GM18867 (cell line): ENCODE measurements around the gene CNNM2.
A peak's percentile ranks its signal among the peaks of the same experiment; 100 is the strongest.

Experiments
- ATAC-seq: cut with Tn5 transposase; IDR thresholded peaks from one replicate; pipeline ENCODE4 v1.9.1; 2021; ENCODE audit warnings: mild to moderate bottlenecking, moderate library complexity; ENCODE audit not compliant: unreplicated experiment

Gene CNNM2

DNA sequence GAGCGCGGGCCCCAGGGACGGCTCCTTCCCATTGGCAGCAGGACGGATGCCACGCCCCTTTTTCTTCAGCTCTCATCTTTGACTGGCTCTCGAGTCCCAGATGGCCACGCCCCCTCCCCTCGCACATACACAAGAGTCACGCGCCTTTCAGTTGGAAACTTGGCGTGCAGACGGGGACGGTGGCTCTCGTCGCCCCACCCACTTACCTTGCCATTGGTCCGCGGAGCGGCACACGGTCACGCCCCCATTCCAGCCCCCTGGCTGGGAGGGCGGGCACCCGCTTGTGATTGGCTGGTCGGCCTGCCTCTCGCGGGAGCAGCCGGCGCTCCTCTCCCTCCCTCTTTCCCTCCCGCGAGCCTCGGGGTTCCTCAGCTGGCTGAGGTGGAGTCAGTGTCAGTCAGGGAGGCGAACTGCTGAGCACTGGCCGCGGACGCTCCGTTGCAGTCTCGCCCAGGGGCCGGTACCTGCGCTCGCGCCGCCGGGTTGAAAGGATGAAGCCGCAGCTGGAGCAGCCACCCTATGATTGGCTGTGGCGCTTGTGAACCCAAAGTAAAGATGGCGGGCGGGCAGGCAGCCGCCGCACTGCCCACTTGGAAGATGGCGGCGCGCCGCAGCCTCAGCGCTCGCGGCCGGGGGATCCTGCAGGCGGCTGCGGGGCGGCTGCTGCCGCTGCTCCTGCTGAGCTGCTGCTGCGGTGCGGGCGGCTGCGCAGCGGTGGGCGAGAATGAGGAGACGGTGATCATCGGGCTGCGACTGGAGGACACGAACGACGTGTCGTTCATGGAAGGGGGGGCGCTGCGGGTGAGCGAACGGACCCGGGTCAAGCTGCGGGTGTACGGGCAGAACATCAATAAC is at the start of gene CNNM2:
TSS of gene CNNM2 (plus strand) at position 333 of the 855 bp plus-strand sequence. CDS start at position 520, 187 bp downstream.
- ATAC-seq, result peak; percentile 87

DNA sequence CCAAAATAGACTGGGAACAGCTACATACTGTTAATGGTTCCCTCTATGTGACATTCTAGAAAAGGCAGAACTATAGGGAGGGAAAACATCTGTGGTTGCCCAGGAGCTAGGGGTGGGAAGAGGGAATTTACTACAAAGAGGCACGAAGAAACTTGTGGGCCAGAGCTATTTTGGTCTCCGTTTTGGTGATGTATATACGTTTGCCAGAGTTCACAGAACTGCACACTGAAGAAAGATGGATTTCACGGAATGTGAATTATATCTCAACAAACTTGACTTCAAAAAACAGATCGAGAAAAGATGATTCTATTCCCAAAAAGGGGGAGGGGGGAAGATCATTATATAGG is 49.2 kb upstream of the CNNM2 start:
- no peak for ATAC-seq

DNA sequence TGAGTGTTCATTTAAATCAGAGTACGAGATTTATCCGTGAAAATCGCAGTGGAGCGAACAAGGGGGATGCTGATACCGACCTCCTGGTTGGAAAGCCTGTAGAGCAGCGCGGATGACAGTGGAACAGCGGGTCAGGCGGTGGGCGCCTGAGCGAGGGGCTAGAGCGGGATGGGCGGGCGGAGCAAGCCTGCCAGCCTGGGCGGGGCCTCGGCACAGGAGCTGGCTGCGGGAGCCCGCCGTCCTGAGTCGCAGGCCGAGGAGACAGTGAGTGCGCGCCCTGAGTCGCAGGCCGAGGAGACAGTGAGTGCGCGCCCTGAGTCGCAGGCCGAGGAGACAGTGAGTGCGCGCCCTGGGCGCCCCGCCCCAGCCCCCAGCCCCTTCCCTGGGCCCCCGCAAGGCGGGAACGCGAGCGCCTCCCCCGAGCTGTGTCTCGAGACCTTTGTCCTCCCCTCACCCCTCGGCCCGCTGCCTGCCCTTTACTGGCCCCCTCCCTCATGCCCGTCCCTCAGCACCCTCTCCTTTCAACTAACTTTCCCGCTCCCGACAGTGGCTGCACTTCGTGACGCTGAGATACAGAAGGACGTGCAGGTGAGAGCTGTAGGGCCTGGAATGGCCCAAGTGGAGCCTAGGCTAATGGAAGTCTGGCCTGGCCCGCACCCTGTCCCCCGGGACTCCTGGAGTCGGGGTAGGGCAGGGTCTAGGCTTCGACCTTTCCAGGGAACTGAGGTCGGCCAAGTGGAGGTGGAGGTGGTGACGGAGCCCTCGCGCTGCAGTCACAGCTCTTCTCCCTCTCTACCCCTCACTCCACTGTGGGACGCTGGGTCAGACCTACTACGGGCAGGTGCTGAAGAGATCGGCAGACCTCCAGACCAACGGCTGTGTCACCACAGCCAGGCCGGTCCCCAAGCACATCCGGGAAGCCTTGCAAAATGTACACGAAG is 48.6 kb upstream of the CNNM2 start, which contains the start of gene AS3MT:
TSS of gene AS3MT (plus strand) at position 213 of the 941 bp plus-strand sequence. CDS start at position 336, 123 bp downstream.
- no peak for ATAC-seq

DNA sequence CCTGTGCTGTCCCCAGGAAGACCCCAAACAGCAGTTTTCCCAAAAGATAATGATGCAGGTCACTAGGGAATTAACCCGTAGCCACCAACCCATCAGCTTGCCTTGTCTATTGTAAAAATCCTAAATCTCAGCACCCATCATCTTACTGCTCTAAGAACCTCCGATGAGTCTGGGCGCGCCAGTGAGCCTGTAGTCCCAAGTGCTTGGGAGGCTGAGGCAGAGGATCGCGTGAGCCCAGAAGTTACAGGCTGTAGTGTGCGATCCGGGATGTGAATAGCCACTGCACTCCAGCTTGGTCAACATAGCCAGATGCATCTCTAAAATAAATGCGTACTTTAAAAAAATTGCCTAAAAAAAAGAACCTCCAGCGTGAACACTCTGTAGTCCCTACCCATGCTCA is 47.9 kb upstream of the CNNM2 start:
- no peak for ATAC-seq

DNA sequence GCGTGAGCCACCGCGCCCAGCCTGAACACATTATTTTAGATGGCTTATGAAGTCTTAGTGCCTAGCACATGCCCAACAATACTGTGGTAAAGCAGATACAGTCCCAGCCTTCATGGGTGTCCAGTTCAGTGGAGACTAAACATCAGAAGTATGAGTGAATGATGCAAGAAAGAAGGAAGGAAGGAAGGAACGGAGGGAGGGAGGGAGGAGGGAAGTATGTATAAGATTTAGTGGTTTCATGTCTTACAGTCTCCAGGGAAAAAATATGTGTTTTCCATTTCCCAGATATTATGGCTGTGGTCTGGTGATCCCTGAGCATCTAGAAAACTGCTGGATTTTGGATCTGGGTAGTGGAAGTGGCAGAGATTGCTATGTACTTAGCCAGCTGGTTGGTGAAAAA is 45.9 kb upstream of the CNNM2 start:
- ATAC-seq, result no peak

DNA sequence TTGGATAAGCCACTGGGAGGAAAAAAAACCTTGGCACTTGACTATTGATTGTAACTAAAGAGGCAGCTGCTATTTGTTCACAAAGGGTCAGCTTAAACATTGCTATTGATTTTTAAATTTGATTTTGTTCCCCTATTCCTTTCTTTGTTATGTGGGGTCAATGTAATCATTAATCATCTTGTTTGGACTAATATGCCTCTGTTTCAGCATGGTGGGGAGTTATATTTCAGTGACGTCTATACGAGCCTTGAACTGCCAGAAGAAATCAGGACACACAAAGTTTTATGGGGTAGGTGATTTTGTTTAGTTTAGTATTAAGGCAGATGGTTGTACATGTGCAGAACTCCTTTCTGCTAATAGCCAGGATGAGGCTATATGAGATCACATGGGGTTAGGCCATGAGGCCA is 41.3 kb upstream of the CNNM2 start:
- no peak for ATAC-seq

DNA sequence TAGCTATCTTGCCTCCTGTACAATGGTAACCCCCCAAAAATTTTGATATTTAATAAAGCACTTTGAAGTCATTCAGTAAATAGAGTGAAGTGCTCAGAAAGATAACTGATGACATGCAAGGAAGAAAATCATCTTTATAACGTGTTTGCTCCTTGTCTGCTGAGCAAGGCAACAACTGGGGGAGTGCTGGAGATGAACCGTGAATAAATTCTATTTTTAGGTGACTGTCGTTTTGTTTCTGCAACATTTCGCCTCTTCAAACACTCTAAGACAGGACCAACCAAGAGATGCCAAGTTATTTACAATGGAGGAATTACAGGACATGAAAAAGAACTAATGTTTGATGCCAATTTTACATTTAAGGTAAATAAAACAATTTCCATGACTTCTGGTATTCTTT is 39.5 kb upstream of the CNNM2 start:
- ATAC-seq, result no peak

DNA sequence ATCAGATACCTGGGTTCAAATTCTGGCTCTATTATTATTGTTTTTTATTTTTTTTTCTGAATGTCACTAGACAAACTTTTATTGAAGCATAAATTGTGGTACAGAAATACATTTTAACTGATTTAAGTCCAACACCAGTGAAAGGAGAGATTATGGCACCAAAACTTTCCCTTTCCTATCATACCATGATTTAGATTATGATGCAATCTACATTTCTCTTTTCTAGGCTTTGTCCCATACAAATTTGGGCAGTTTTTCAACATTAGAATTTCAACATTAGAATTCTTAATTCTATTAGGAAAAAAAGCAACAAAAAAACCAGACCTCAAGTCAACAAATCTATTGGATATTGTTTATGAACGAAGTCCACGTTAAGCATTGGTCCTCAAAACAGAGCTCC is 37.8 kb upstream of the CNNM2 start:
- no peak for ATAC-seq

DNA sequence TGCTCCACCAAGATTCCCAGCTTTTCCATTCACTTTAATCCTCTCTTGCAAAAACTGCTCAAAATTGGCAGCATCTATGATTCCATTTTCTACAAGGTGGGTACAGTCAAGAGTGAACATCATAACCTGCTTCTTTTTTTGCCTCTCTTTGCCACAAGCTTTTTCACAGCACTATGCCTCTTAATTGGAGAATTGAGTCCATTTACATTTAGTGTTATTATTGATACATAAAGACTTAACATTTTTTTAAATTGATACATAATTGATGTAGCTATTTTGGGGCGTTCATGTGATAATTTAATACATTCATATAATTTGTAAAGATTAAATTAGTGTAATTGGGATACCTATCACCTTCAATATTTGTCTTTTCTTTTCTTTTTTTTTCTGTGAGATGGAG is 30.0 kb upstream of the CNNM2 start:
- ATAC-seq, result no peak

DNA sequence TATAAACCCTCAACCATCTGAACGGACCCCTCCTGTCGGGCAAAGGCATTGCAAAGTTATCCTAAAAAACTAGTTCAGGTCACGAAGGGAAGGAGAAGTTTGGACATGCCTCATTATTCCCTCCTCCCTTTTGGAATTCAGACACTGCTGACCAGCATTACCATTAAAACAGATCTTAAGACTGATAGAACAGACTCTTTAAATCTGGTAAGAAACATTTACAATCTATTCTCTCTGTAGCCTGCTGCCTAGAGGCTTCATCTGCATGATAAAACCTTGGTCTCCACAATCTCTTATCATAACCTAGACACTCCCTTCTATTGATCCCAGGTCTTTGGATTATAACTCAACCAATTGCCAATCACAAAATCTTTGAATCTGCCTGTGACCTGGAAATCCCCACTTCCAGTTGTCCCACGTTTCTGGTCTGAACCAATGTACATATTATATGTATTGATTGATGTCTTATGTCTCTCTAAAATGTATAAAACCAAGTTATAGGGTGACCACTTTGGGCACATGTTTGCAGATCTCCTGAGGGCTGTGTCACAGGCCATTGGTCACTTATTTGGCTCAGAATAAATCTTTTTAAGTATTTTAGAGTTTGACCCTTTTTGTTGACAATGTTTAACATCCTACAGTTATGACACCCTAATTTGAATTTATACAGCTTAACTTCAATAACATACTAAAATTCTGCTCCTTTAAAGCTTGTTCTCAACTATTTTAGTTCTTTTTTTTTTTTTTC is 23.5 kb upstream of the CNNM2 start:
- ATAC-seq, result no peak

DNA sequence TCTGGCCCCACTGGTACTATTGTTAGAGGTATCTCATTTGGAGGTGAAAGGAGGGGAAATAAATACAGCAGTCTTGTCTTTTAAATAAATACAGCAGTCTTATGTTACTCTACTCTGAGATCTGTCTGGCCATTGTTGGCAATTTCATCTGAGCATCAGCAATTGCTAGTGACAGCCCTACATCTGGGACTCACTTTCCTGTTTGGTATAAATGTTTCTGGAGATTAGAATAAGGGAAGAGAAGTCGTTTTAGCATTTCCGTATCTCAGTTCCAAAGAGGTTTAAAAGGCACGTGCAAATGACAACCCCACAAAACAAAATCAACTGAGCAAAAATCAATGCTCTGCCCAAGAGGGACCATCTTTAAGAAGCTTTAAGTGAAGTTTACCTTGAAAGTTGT is 18.1 kb upstream of the CNNM2 start:
- ATAC-seq, result no peak

DNA sequence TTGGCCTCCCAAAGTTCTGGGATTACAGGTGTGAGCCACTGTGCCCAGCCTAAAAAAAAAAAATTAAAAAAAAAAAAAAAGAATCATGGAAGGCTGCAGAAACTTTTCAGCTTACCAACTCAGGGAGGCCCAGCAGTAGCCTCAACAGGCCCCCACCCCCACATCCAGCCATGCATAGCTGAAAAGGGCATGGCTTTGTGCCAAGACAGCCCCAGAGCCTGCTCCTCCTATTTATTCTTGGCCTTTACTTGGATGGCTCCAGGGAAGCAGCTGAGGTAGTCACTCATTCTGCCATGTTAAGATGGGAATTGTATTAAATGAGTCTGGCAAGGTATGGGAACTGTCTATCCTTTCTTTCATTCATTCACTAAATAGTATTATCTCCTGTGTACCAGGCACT is 13.7 kb upstream of the CNNM2 start:
- ATAC-seq, result no peak

DNA sequence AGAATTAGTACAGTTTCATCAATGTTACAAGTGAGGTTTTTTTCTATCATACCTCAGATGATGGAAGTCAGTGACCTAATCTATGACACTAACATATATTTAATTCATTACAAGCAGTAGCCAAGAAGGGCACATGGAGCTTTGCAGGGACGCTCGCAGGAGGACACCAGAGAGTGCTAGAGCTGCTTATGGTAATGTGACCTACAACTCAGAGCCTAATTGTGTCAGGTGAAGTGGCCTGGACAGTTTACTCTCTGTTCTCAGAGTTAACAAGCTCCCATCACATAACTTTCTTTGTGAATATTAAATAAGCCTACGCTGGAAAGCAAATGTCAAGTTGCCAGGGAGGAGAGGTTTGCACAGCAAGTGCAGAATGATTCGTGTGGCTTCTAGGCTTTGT is 11.6 kb upstream of the CNNM2 start:
- ATAC-seq, result no peak

DNA sequence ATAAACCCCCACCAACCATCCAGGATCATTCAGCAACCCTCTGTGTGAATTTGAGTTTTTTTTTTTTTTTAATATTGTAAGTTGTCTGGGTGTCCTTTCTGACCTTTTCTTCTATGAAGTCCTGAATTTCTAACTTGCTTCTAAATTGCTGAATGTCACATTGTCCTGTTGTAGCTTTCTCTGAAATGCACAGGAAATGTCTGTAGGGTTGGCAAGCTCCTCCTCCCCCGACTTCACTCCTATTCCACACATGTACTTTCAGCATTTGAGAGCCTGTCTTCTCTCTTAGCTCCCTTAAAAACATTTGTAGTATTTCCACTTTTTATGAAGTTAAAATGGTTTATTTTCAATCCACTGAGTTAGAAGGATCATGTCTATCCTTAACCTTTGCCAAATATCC is 3.3 kb upstream of the CNNM2 start:
- ATAC-seq, result no peak

DNA sequence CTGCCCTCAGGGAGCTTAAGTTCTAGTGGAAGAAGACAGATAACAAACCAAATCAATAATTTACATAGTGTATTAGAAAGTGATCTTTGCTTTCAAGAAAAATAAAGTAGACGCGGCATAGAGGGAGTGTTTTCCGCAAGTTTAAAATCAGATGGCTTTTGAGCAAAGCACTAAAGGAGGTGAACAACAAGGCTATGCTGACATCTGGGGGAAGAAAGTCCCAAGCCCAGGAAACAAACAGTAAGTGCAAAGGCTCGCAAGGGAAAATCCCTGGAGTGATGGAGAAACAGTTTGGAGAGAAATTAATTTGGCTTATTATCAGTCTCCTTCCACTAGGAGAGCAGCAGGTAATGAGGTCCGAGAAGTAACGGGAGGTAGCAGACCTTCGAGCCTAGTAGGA is 1.9 kb upstream of the CNNM2 start:
- no peak for ATAC-seq

DNA sequence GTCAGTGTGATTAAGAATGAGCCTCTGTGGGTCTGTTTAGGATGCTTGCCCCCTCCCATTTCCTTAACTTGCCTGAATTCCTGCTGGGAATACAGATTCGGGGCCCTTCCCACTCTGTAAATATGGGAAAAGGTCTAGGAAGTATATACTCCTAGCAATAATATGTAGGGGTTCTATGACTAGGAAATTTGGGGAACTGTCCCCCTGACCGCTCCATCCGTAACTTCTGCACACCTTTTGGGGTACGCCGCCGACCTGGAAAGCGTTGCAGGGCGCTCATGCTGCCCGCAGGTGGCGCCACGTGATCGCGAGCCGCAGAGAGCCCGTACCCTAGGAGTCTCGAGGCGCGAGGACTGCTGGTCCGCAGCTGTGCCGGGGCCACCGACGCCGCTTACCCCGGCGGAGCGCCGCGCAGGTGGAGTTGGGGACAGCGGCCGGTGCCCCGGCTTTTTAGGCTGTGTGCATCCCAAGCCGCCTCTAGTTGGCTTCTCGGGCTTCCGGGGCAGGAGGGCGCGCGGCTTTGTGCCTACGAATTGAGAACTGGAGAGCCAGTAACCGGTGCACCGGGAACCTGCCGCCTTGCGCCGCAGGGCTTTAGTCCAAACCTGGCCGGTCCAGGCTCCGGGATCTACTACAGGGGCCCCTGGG is 656 bp upstream of the CNNM2 start:
- ATAC-seq, result peak; percentile 40

DNA sequence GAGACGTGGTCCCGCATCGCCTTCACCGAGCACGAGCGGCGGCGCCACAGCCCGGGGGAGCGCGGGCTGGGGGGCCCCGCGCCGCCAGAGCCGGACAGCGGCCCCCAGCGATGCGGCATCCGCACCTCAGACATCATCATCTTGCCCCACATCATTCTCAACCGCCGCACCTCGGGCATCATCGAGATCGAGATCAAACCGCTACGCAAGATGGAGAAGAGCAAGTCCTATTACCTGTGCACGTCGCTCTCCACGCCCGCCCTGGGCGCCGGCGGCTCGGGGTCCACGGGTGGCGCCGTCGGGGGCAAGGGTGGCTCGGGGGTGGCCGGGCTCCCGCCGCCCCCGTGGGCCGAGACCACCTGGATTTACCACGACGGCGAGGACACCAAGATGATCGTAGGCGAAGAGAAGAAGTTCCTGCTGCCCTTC is 737 bp downstream of the CNNM2 start:
- no peak for ATAC-seq

DNA sequence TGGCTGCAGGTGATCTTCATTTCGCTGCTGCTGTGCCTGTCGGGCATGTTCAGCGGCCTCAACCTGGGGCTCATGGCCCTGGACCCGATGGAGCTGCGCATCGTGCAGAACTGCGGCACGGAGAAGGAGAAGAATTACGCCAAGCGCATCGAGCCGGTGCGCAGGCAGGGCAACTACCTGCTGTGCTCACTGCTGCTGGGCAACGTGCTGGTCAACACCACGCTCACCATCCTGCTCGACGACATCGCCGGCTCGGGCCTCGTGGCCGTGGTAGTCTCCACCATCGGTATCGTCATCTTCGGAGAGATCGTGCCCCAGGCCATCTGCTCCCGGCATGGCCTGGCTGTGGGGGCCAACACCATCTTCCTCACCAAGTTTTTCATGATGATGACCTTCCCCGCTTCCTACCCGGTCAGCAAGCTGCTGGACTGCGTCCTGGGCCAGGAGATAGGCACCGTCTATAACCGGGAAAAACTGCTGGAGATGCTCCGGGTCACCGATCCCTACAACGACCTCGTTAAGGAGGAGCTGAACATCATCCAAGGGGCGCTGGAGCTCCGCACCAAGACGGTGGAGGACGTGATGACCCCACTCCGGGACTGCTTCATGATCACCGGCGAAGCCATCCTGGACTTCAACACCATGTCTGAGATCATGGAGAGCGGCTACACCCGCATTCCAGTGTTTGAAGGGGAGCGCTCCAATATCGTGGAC is 1.3 kb downstream of the CNNM2 start:
- ATAC-seq, result no peak

DNA sequence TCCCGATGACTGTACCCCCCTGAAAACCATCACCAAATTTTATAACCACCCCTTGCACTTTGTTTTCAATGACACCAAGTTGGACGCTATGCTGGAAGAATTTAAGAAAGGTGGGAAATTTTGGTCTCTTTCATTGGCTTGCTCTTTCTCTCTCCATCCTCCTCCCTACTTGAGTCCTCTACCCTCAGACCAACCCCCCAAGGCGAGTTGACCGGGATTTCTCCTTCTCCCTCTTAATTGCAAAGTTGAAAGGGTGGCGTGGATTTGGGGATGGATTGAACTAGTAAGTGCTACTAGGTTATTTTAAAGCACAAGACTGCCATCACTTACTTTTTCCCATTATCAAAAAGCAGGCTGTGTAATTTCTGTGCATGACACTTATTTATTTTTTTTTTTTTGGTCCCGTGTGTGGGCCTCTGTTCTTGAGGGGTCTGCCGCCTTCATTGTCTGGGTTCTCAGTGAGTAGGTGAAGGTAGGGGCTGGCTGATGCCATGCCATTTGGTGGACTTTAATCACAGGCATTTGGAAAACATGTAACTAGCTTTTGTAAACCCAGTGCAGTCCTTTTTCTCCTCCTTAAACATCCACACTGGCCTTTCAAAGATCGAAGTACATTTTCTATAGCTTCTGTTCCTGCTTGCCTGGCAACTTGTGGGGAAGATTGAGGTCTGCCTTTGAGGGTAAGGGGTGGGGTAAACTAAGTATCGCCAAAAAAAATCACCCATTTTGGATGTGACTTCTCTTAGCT is 2.1 kb downstream of the CNNM2 start:
- ATAC-seq, result no peak
